OCI-LY7 (cell line): ENCODE data around the gene TMPO. TPM values are rescaled to one million over a fixed set of nuclear protein-coding genes. Genes with fewer than 3 reads are reported as not detected.

Source experiments
- BruUV-seq: library from RNA; stranded (reverse); fragments of 400-500 nt; replicated peaks from 2 replicates; lab custom pipeline; 2021; lab: Mats Ljungman, UMichigan
- CTCF ChIA-PET: fragments of 300-600 bp; sonication (Branson Sonifier 250); formaldehyde crosslinking; loops from one replicate; lab custom pipeline; 2022; ENCODE audit warnings: antibody characterized with exemption; ENCODE audit not compliant: unreplicated experiment; lab: Charles Lee
- POLR2A ChIA-PET: fragments of 300-600 bp; sonication (Branson Sonifier 250); formaldehyde crosslinking; loops from one replicate; lab custom pipeline; 2022; ENCODE audit warnings: antibody characterized with exemption; lab: Charles Lee
- DNase-seq: peaks from one replicate; pipeline ENCODE4 v3.0.0-alpha.2; 2015; ENCODE audit warnings: low spot score
- H2AFZ ChIP-seq: fragments of 200-600 bp; sonication (generic), shearing (Covaris generic); 2 replicates; pipeline ENCODE4 v1.6.1; 2014; ENCODE audit warnings: mild to moderate bottlenecking, antibody characterized with exemption, low read length, moderate library complexity
- H3K27ac ChIP-seq: fragments of 200-600 bp; sonication (generic); 2 replicates; pipeline ENCODE4 v1.5.1; 2014; ENCODE audit warnings: mixed run types, low read depth, mild to moderate bottlenecking, moderate library complexity, low read length, inconsistent platforms; ENCODE audit not compliant: poor library complexity, severe bottlenecking
- H3K36me3 ChIP-seq: fragments of 200-600 bp; sonication (generic); 2 replicates; pipeline ENCODE4 v1.6.1; 2014; ENCODE audit warnings: mild to moderate bottlenecking, antibody characterized with exemption, low read length, moderate library complexity, mixed read lengths; ENCODE audit not compliant: insufficient read depth
- H3K4me1 ChIP-seq: fragments of 200-600 bp; sonication (generic); 2 replicates; pipeline ENCODE4 v1.5.1; 2014; ENCODE audit warnings: mild to moderate bottlenecking, low read length; ENCODE audit not compliant: insufficient read depth, poor library complexity, severe bottlenecking
- H3K4me2 ChIP-seq: fragments of 200-600 bp; sonication (generic); 2 replicates; pipeline ENCODE4 v1.6.1; 2014; ENCODE audit warnings: mild to moderate bottlenecking, low read length
- H3K4me3 ChIP-seq: fragments of 200-600 bp; sonication (generic); 2 replicates; pipeline ENCODE4 v1.5.1; 2014; ENCODE audit warnings: mild to moderate bottlenecking, low read depth, low read length; ENCODE audit not compliant: poor library complexity, severe bottlenecking
- H3K79me2 ChIP-seq: fragments of 200-600 bp; sonication (generic); 2 replicates; pipeline ENCODE4 v1.6.1; 2016; ENCODE audit warnings: low read depth, mild to moderate bottlenecking, low read length, moderate library complexity, mixed read lengths; ENCODE audit not compliant: insufficient read depth
- H3K9me2 ChIP-seq: fragments of 200-600 bp; sonication (generic); 2 replicates; pipeline ENCODE4 v1.6.1; 2016; ENCODE audit warnings: mild to moderate bottlenecking, low read length, mixed read lengths; ENCODE audit not compliant: insufficient read depth
- H3K9me3 ChIP-seq: fragments of 200-600 bp; sonication (generic); 2 replicates; pipeline ENCODE4 v1.6.1; 2014; ENCODE audit warnings: mild to moderate bottlenecking, mixed run types, low read length, mixed read lengths
- H4K20me1 ChIP-seq: fragments of 200-600 bp; sonication (generic); 2 replicates; pipeline ENCODE4 v1.6.1; 2014; ENCODE audit warnings: mild to moderate bottlenecking, antibody characterized with exemption, low read length, moderate library complexity, mixed read lengths; ENCODE audit not compliant: insufficient read depth
- EZH2phosphoT487 ChIP-seq: fragments of 200-600 bp; sonication (generic); IDR thresholded peaks from 2 replicates; pipeline ENCODE4 v1.6.1; 2018; ENCODE audit warnings: low read depth, borderline replicate concordance, mild to moderate bottlenecking, mixed run types, antibody characterized with exemption, low read length, moderate library complexity, mixed read lengths
- intact Hi-C: fragments of 100-400 bp; cut with micrococcal nuclease; formaldehyde crosslinking; loops from one replicate; pipeline ENCODE4 v1.10.0; 2022; ENCODE audit not compliant: unreplicated experiment
- total RNA-seq, 2 experiments: library from RNA; depleted of rRNA in 1 of 2; stranded (reverse); fragments of >200 nt in 1 of 2; shearing (Covaris generic) in 1 of 2; gene quantifications; 2 replicates each; pipeline ENCODE4 v1.2.3, GENCODE V29; 2014 to 2022
- TF ChIP-seq, protein P1 (sequence below): fragments of 200-600 bp; sonication (generic); conservative IDR thresholded peaks from 2 replicates; pipeline ENCODE4 v1.5.1; 2014; ENCODE audit warnings: mild to moderate bottlenecking, antibody characterized with exemption, low read length, moderate library complexity, mixed read lengths

TMPO gene
- total RNA-seq, 2 experiments from 2014 or later: 389 to 402 TPM

DNA sequence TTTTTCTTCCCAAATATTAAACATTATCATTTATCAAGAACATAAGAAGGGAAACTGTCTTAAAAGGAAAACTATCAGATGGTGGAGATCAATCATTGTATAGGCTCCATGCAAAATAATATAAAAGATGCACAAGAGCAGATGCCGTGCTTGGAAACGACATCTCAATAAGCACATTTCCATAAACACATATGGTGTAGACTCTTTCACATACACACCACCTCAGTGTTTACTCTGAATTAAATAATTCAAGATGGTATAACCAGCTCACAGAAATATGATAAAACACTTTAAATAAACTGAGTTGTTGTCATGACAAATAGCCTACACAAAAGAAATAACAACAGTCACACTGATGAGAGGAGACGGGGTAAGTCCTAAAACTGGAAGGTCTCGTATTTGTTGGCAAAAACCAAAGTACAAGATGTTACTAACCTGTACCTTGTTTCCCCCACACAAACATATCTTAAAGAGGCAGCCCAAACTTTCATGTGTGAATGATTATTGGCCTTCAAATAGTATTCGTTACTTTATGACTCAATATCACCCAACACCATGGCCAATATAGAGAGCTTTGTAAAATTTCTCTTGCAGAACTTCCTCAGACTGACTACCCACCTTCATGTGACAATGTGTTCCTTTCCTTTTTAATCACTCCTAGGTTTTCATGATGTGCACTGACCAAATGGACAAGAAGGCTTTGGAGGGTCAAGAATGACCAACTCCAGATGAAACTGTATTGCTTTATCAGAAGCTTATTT is 48.6 kb upstream of the TMPO start:
- POLR2A ChIA-PET: interaction anchor here (0.6 to 0.9 kb wide), 2 partner anchors 13 to 361 kb away, joined by 3 read pairs; no protein-coding TSS in a partner anchor
- TF ChIP-seq, protein P1, sequence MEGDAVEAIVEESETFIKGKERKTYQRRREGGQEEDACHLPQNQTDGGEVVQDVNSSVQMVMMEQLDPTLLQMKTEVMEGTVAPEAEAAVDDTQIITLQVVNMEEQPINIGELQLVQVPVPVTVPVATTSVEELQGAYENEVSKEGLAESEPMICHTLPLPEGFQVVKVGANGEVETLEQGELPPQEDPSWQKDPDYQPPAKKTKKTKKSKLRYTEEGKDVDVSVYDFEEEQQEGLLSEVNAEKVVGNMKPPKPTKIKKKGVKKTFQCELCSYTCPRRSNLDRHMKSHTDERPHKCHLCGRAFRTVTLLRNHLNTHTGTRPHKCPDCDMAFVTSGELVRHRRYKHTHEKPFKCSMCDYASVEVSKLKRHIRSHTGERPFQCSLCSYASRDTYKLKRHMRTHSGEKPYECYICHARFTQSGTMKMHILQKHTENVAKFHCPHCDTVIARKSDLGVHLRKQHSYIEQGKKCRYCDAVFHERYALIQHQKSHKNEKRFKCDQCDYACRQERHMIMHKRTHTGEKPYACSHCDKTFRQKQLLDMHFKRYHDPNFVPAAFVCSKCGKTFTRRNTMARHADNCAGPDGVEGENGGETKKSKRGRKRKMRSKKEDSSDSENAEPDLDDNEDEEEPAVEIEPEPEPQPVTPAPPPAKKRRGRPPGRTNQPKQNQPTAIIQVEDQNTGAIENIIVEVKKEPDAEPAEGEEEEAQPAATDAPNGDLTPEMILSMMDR: no peak
- TF ChIP-seq EZH2phosphoT487: no peak
- Histone ChIP-seq H3K36me3 (no peaks in the 10 kb centered on the region), H3K4me1 (no peaks in the 10 kb centered on the region), H2AFZ (no peak overlapping the region), H3K9me2 (no peaks in the 10 kb centered on the region), H3K4me2 (no peak overlapping the region), H3K4me3 (no peak overlapping the region), H3K79me2 (no peaks in the 10 kb centered on the region), H3K27ac (no peak overlapping the region), H4K20me1 (no peaks in the 10 kb centered on the region), H3K9me3 (no peaks in the 10 kb centered on the region)
- intact Hi-C loops: no loop called here
- DNase-seq: no peak
- no TSS peak for BruUV-seq
- CTCF ChIA-PET: no interaction called here

DNA sequence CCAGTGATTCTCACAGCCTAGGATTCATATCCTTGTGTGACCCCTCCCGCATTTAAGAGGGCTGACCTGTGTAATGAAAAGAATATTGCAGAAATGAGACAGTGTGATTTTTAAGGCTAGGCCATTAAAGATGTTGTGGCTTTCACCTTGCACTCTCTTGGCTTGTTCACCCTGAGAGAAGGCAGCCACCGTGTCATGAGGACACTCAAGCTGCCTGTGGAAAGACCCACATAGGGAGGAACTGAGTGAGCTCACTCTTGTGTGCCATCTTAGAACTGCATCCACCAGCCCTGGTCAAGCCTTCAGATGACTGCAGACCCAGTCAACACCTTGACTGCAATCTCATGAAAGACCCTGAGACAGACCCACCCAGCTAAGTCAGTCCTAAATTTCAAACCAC is 46.3 kb upstream of the TMPO start:
- POLR2A ChIA-PET: interaction anchor here (0.5 to 0.7 kb wide), 4 partner anchors 30 to 362 kb away, joined by 3 to 5 read pairs (median 4); no protein-coding TSS in a partner anchor

More for the DNA sequence above, 46.3 kb upstream of the TMPO start:
- no peaks in the 10 kb centered on the region for H4K20me1 ChIP-seq
- H3K9me2 ChIP-seq: no peaks in the 10 kb centered on the region
- intact Hi-C loops: no loop called here
- H3K4me1 ChIP-seq: no peaks in the 10 kb centered on the region
- TF ChIP-seq, protein P1: no peak
- no peak for TF ChIP-seq EZH2phosphoT487
- CTCF ChIA-PET: no interaction called here
- no peak overlapping the region for H2AFZ ChIP-seq
- H3K36me3 ChIP-seq: no peaks in the 10 kb centered on the region
- H3K9me3 ChIP-seq: no peaks in the 10 kb centered on the region
- no TSS peak for BruUV-seq
- no peak for DNase-seq
- no peak overlapping the region for H3K27ac ChIP-seq
- H3K4me3 ChIP-seq: no peak overlapping the region
- no peaks in the 10 kb centered on the region for H3K79me2 ChIP-seq
- H3K4me2 ChIP-seq: no peak overlapping the region
